ENCODE results near the gene ETV6.

ETV6 gene

GRCh38 chr12:11929714-11930113 lies 280.2 kb downstream of the ETV6 start:
- TF ChIP-seq ZNF274 (IDR thresholded peaks at IDR 0.05; ENCODE audit: low read depth, low read length), result no peak
- TF ChIP-seq YY1 (IDR thresholded peaks at IDR 0.05; ENCODE audit: insufficient read depth, insufficient read length), result no peak
- no peak for TF ChIP-seq SUZ12 (IDR thresholded peaks at IDR 0.05; ENCODE audit: extremely low read depth, insufficient read depth, insufficient read length)
- H3K9me3 ChIP-seq (ENCODE audit: insufficient read depth, low read length), result no peaks in the 10 kb centered on the region
- H3K9ac ChIP-seq (ENCODE audit: insufficient read length, low read depth), result no peak overlapping the region
- no peak for DNase-seq (ENCODE audit: low read depth, low spot score)
- no peaks in the 10 kb centered on the region for H3K27me3 ChIP-seq (ENCODE audit: insufficient read depth, insufficient read length)
- no peak overlapping the region for H3K4me3 ChIP-seq (ENCODE audit: insufficient read length, low read depth)
- H3K36me3 ChIP-seq (ENCODE audit: insufficient read depth, insufficient read length, low read length), result no peaks in the 10 kb centered on the region
- no peaks in the 10 kb centered on the region for H3K4me1 ChIP-seq (ENCODE audit: insufficient read depth, insufficient read length)

GRCh38 chr12:11939223-11939622 lies 289.7 kb downstream of the ETV6 start:
- H3K9ac ChIP-seq (ENCODE audit: insufficient read length, low read depth), result no peak overlapping the region
- DNase-seq (ENCODE audit: low read depth, low spot score), result no peak
- no peaks in the 10 kb centered on the region for H3K36me3 ChIP-seq (ENCODE audit: insufficient read depth, insufficient read length, low read length)
- no peaks in the 10 kb centered on the region for H3K9me3 ChIP-seq (ENCODE audit: insufficient read depth, low read length)
- no peaks in the 10 kb centered on the region for H3K27me3 ChIP-seq (ENCODE audit: insufficient read depth, insufficient read length)
- no peak overlapping the region for H3K4me3 ChIP-seq (ENCODE audit: insufficient read length, low read depth)
- TF ChIP-seq ZNF274 (IDR thresholded peaks at IDR 0.05; ENCODE audit: low read depth, low read length), result no peak
- TF ChIP-seq SUZ12 (IDR thresholded peaks at IDR 0.05; ENCODE audit: extremely low read depth, insufficient read depth, insufficient read length), result no peak
- no peak for TF ChIP-seq YY1 (IDR thresholded peaks at IDR 0.05; ENCODE audit: insufficient read depth, insufficient read length)
- no peaks in the 10 kb centered on the region for H3K4me1 ChIP-seq (ENCODE audit: insufficient read depth, insufficient read length)

GRCh38 chr12:11941606-11942337 lies 292.3 kb downstream of the ETV6 start:
- H3K4me3 ChIP-seq (ENCODE audit: insufficient read length, low read depth), result no peak overlapping the region
- no peaks in the 10 kb centered on the region for H3K27me3 ChIP-seq (ENCODE audit: insufficient read depth, insufficient read length)
- H3K9me3 ChIP-seq (ENCODE audit: insufficient read depth, low read length), result no peaks in the 10 kb centered on the region
- no peak overlapping the region for H3K9ac ChIP-seq (ENCODE audit: insufficient read length, low read depth)
- H3K4me1 ChIP-seq (ENCODE audit: insufficient read depth, insufficient read length), result no peaks in the 10 kb centered on the region
- no peak for DNase-seq (ENCODE audit: low read depth, low spot score)
- no peaks in the 10 kb centered on the region for H3K36me3 ChIP-seq (ENCODE audit: insufficient read depth, insufficient read length, low read length)
- TF ChIP-seq YY1 (IDR thresholded peaks at IDR 0.05; ENCODE audit: insufficient read depth, insufficient read length) (no peak), ZNF274 (IDR thresholded peaks at IDR 0.05; ENCODE audit: low read depth, low read length) (no peak), SUZ12 (IDR thresholded peaks at IDR 0.05; ENCODE audit: extremely low read depth, insufficient read depth, insufficient read length) (no peak)

- no peaks in the 10 kb centered on the region for H3K36me3 ChIP-seq (ENCODE audit: insufficient read depth, insufficient read length, low read length)
- H3K4me3 ChIP-seq (ENCODE audit: insufficient read length, low read depth), result no peak overlapping the region
- H3K9me3 ChIP-seq (ENCODE audit: insufficient read depth, low read length), result no peaks in the 10 kb centered on the region
- no peak for DNase-seq (ENCODE audit: low read depth, low spot score)
- no peaks in the 10 kb centered on the region for H3K27me3 ChIP-seq (ENCODE audit: insufficient read depth, insufficient read length)
- H3K4me1 ChIP-seq (ENCODE audit: insufficient read depth, insufficient read length), result peaks cover under 1% of the 10 kb centered on the region
- no peak for TF ChIP-seq SUZ12 (IDR thresholded peaks at IDR 0.05; ENCODE audit: extremely low read depth, insufficient read depth, insufficient read length)
- TF ChIP-seq YY1 (IDR thresholded peaks at IDR 0.05; ENCODE audit: insufficient read depth, insufficient read length), result no peak
- TF ChIP-seq ZNF274 (IDR thresholded peaks at IDR 0.05; ENCODE audit: low read depth, low read length), result no peak
- H3K9ac ChIP-seq (ENCODE audit: insufficient read length, low read depth), result no peak overlapping the region
These were observed 294.6 kb downstream of the ETV6 start for GRCh38 chr12:11943919-11944700.
